ENCODE results near the gene RBM42. TPM values are rescaled to one million over a fixed set of nuclear protein-coding genes. Genes with fewer than 3 reads are reported as not detected.

RBM42 gene
- total and polyA plus RNA-seq, 9 of the 15 experiments (the other 6 are each of a cell fraction or from before 2014, with no cell fraction given) = 5.7 to 149 (median 32.4) TPM

- TF ChIP-seq ZBTB2 (IDR thresholded peaks at IDR 0.05) (no peak), KAT8 (IDR thresholded peaks at IDR 0.05; ENCODE audit: low read depth) (no peak), TCF3 (CRISPR knock-in tag; IDR thresholded peaks at IDR 0.05) (no peak), KHSRP (IDR thresholded peaks at IDR 0.05) (no peak), TOE1 (IDR thresholded peaks at IDR 0.05; ENCODE audit: borderline replicate concordance) (no peak), TOE1 (CRISPR knock-in tag; IDR thresholded peaks at IDR 0.05; ENCODE audit: borderline replicate concordance, low read depth) (no peak), ZBTB11 (CRISPR knock-in tag; IDR thresholded peaks at IDR 0.05) (no peak), NBN (IDR thresholded peaks at IDR 0.05; ENCODE audit: low read depth) (no peak), ZNF785 (CRISPR knock-in tag; IDR thresholded peaks at IDR 0.05) (no peak), MTA1 (IDR thresholded peaks at IDR 0.05; ENCODE audit: borderline replicate concordance) (no peak), SMARCB1 (IDR thresholded peaks at IDR 0.05; ENCODE audit: insufficient read length, low read depth) (no peak), ZNF696 (CRISPR knock-in tag; conservative IDR thresholded peaks at IDR 0.05) (no peak), PHF20 (IDR thresholded peaks at IDR 0.05; ENCODE audit: partially characterized antibody) (no peak), BCOR (IDR thresholded peaks at IDR 0.05) (no peak), ZKSCAN3 (CRISPR knock-in tag; IDR thresholded peaks at IDR 0.05) (no peak), E2F1 (CRISPR knock-in tag; IDR thresholded peaks at IDR 0.05) (no peak), KLF16 (IDR thresholded peaks at IDR 0.05) (no peak), KAT7 (CRISPR knock-in tag; IDR thresholded peaks at IDR 0.05; ENCODE audit: borderline replicate concordance) (no peak; the same call in 1 of the 2 replicates), ZNF551 (CRISPR knock-in tag; IDR thresholded peaks at IDR 0.05) (no peak), GTF3C2 (IDR thresholded peaks at IDR 0.05; ENCODE audit: borderline replicate concordance, extremely low read depth, insufficient read length) (no peak), ELF1 (tag; IDR thresholded peaks at IDR 0.05) (peak; percentile 60)
Measured at GRCh38 chr19:35641515-35642151, 12.8 kb downstream of the RBM42 start, which contains the start of gene ETV2 (continued).

Measured in K562 (cell line).